HG02970 (cell line): ENCODE measurements around the gene ZBED1.
"Not testable (repeated sequence)": the region's sequence is repeated elsewhere in the genome, so short reads cannot be mapped to it uniquely, and the experiment has no call there.

Experiments
- ATAC-seq: cut with Tn5 transposase; IDR thresholded peaks from one replicate; pipeline ENCODE4 v1.9.1; 2021; ENCODE audit warnings: mild to moderate bottlenecking, moderate library complexity, moderate number of reproducible peaks; ENCODE audit not compliant: unreplicated experiment, low FRiP score

The ZBED1 gene

GRCh38 chrX:2498781-2499302, 1.9 kb downstream of the ZBED1 start:
- ATAC-seq: no peak

- ATAC-seq: no peak
Observed at GRCh38 chrX:2497961-2498780, 2.6 kb downstream of the ZBED1 start.

- ATAC-seq: no peak
Observed at GRCh38 chrX:2495595-2495994, 5.2 kb downstream of the ZBED1 start.

GRCh38 chrX:2492531-2493218, 8.1 kb downstream of the ZBED1 start:
- no peak for ATAC-seq

- no peak for ATAC-seq
Observed at GRCh38 chrX:2490634-2491033, 10.1 kb downstream of the ZBED1 start.

- ATAC-seq: no peak
Observed at GRCh38 chrX:2489446-2490445, 11.0 kb downstream of the ZBED1 start.

GRCh38 chrX:2488621-2489285, 12.0 kb downstream of the ZBED1 start:
- ATAC-seq: no peak

GRCh38 chrX:2487366-2487765, 13.4 kb downstream of the ZBED1 start:
- no peak for ATAC-seq

GRCh38 chrX:2486476-2487133, 14.2 kb downstream of the ZBED1 start:
- ATAC-seq: no peak

GRCh38 chrX:2485789-2486345, 14.9 kb downstream of the ZBED1 start:
- no peak for ATAC-seq

GRCh38 chrX:2484721-2485648, 15.8 kb downstream of the ZBED1 start:
- ATAC-seq: no peak

GRCh38 chrX:2484256-2484655, 16.5 kb downstream of the ZBED1 start:
- ATAC-seq: no peak

GRCh38 chrX:2483398-2484060, 17.2 kb downstream of the ZBED1 start:
- no peak for ATAC-seq

- not testable (repeated sequence) for ATAC-seq
Observed at GRCh38 chrX:2481597-2481996, 19.2 kb downstream of the ZBED1 start.

- ATAC-seq: not testable (repeated sequence)
Observed at GRCh38 chrX:2479982-2480381, 20.8 kb downstream of the ZBED1 start.

GRCh38 chrX:2479420-2479780, 21.4 kb downstream of the ZBED1 start:
- no peak for ATAC-seq

- no peak for ATAC-seq
Observed at GRCh38 chrX:2478546-2479419, 22.0 kb downstream of the ZBED1 start.
